A673 (cell line): ENCODE results near the gene OPRM1. TPM values are rescaled to one million over a fixed set of nuclear protein-coding genes. Genes with fewer than 3 reads are reported as not detected.

Experiments used
- BruUV-seq: library from RNA; stranded (reverse); fragments of 400-500 nt; replicated peaks from 2 replicates; lab custom pipeline; 2021; lab: Mats Ljungman, UMichigan
- CTCF ChIA-PET: fragments of 300-600 bp; sonication (Branson Sonifier 250); formaldehyde crosslinking; loops from one replicate; lab custom pipeline; 2022; ENCODE audit warnings: antibody characterized with exemption; lab: Charles Lee
- POLR2A ChIA-PET: fragments of 300-600 bp; sonication (Branson Sonifier 250); formaldehyde crosslinking; loops from one replicate; lab custom pipeline; 2022; ENCODE audit warnings: antibody characterized with exemption; ENCODE audit not compliant: low non-redundant PET; lab: Charles Lee
- DNase-seq: peaks from one replicate; pipeline ENCODE4 v3.0.0-alpha.2; 2015; ENCODE audit warnings: low spot score
- H3K27ac ChIP-seq: fragments of 200-600 bp; sonication (generic); 2 replicates; pipeline ENCODE4 v1.5.1; 2016; ENCODE audit warnings: mixed run types, low read depth, mild to moderate bottlenecking, mixed read lengths, antibody characterized with exemption, low read length; ENCODE audit not compliant: poor library complexity, severe bottlenecking
- H3K27me3 ChIP-seq: fragments of 200-600 bp; sonication (generic); replicated peaks from 2 replicates; pipeline ENCODE4 v1.6.1; 2017; ENCODE audit warnings: mixed run types, low read depth, mild to moderate bottlenecking, mixed read lengths, antibody characterized with exemption, low read length; ENCODE audit not compliant: insufficient read depth, poor library complexity
- H3K36me3 ChIP-seq: fragments of 200-600 bp; sonication (generic); 2 replicates; pipeline ENCODE4 v1.6.1; 2016; ENCODE audit warnings: mixed run types, mild to moderate bottlenecking, mixed read lengths, antibody characterized with exemption, low read length; ENCODE audit not compliant: insufficient read depth, poor library complexity, severe bottlenecking
- H3K4me1 ChIP-seq: fragments of 200-600 bp; sonication (generic); 2 replicates; pipeline ENCODE4 v1.6.1; 2017; ENCODE audit warnings: mixed run types, mild to moderate bottlenecking, mixed read lengths, antibody characterized with exemption, low read length; ENCODE audit not compliant: insufficient read depth, poor library complexity, severe bottlenecking
- H3K4me3 ChIP-seq: fragments of 200-600 bp; sonication (generic); 2 replicates; pipeline ENCODE4 v1.5.1; 2016; ENCODE audit warnings: low read depth, mixed run types, mild to moderate bottlenecking, mixed read lengths, low read length; ENCODE audit not compliant: poor library complexity, severe bottlenecking
- H3K9me3 ChIP-seq: fragments of 200-600 bp; sonication (generic); 2 replicates; pipeline ENCODE4 v1.6.1; 2016; ENCODE audit warnings: mixed run types, low read depth, mild to moderate bottlenecking, mixed read lengths, antibody characterized with exemption, low read length; ENCODE audit not compliant: poor library complexity, severe bottlenecking
- EZH2 ChIP-seq: fragments of 200-600 bp; sonication (generic); IDR thresholded peaks from 2 replicates; pipeline ENCODE4 v1.6.1; 2017; ENCODE audit warnings: borderline replicate concordance, low read depth, mild to moderate bottlenecking, mixed read lengths, antibody characterized with exemption, low read length; ENCODE audit not compliant: poor library complexity, severe bottlenecking
- intact Hi-C: fragments of 100-400 bp; cut with micrococcal nuclease; formaldehyde crosslinking; loops from one replicate; pipeline ENCODE4 v1.10.0; 2022; ENCODE audit not compliant: unreplicated experiment
- total RNA-seq: library from RNA; stranded (reverse); gene quantifications from 2 replicates; pipeline ENCODE4 v1.2.3, GENCODE V29; 2021
- TF ChIP-seq, protein P1 (sequence below): fragments of 300-800, 200-600 bp; sonication (generic); conservative IDR thresholded peaks from 2 replicates; pipeline ENCODE4 v1.5.1; 2017; ENCODE audit warnings: low read depth, mild to moderate bottlenecking, antibody characterized with exemption, low read length, moderate library complexity, mixed read lengths

OPRM1 gene
- total RNA-seq, 1 experiment from 2014 or later = not detected

DNA sequence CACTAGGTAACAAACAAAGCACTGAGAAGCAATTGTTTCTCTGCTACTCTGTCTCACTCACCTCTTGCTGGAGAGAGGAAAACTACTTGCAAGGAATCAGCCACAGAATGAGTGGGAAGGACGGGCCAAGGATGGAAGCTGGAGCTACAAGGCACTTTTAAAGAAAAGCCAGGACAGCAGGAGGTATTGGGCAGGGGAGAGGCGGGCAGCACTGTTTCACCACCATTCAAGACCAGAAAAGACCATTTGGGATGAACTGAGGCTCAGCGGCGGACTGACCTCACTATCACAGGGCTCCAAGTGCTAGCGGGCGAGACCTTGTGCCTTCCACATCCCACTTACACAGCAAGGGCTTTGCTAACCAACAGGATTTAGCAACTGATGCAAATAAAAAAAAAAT is 180.2 kb downstream of the OPRM1 start:
- peaks cover 3% of the 10 kb centered on the region for H3K4me1 ChIP-seq
- ChIA-PET POLR2A (no interaction called here), CTCF (no interaction called here)
- no TSS peak for BruUV-seq
- H3K4me3 ChIP-seq = no peak overlapping the region
- DNase-seq = no peak
- H3K36me3 ChIP-seq = no peaks in the 10 kb centered on the region
- no peak overlapping the region for H3K27ac ChIP-seq
- H3K9me3 ChIP-seq = no peaks in the 10 kb centered on the region
- TF ChIP-seq, protein P1, sequence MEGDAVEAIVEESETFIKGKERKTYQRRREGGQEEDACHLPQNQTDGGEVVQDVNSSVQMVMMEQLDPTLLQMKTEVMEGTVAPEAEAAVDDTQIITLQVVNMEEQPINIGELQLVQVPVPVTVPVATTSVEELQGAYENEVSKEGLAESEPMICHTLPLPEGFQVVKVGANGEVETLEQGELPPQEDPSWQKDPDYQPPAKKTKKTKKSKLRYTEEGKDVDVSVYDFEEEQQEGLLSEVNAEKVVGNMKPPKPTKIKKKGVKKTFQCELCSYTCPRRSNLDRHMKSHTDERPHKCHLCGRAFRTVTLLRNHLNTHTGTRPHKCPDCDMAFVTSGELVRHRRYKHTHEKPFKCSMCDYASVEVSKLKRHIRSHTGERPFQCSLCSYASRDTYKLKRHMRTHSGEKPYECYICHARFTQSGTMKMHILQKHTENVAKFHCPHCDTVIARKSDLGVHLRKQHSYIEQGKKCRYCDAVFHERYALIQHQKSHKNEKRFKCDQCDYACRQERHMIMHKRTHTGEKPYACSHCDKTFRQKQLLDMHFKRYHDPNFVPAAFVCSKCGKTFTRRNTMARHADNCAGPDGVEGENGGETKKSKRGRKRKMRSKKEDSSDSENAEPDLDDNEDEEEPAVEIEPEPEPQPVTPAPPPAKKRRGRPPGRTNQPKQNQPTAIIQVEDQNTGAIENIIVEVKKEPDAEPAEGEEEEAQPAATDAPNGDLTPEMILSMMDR = no peak
- no peak for TF ChIP-seq EZH2
- H3K27me3 ChIP-seq = no peaks in the 10 kb centered on the region
- intact Hi-C loops = no loop called here

- CTCF ChIA-PET = no interaction called here
- Histone ChIP-seq H3K27ac (no peak overlapping the region), H3K4me3 (no peak overlapping the region), H3K9me3 (no peaks in the 10 kb centered on the region), H3K36me3 (no peaks in the 10 kb centered on the region), H3K4me1 (peaks cover 3% of the 10 kb centered on the region), H3K27me3 (no peaks in the 10 kb centered on the region)
- BruUV-seq = no TSS peak
- POLR2A ChIA-PET = no interaction called here
- DNase-seq = no peak
- TF ChIP-seq, protein P1 = no peak
- no peak for TF ChIP-seq EZH2
- intact Hi-C loops = no loop called here
Measured at GRCh38 chr6:154222716-154223115, 183.7 kb downstream of the OPRM1 start.

GRCh38 chr6:154223296-154223695 is 184.3 kb downstream of the OPRM1 start:
- no peak for DNase-seq
- BruUV-seq = no TSS peak
- CTCF ChIA-PET = no interaction called here

More at GRCh38 chr6:154223296-154223695, 184.3 kb downstream of the OPRM1 start:
- Histone ChIP-seq H3K9me3 (no peaks in the 10 kb centered on the region), H3K4me3 (no peak overlapping the region), H3K27me3 (no peaks in the 10 kb centered on the region), H3K27ac (no peak overlapping the region), H3K36me3 (no peaks in the 10 kb centered on the region), H3K4me1 (peaks cover 2% of the 10 kb centered on the region)
- intact Hi-C loops = no loop called here
- no peak for TF ChIP-seq EZH2
- TF ChIP-seq, protein P1 = no peak
- POLR2A ChIA-PET = no interaction called here
